ENCODE data around the gene MPV17. TPM values are rescaled to one million over a fixed set of nuclear protein-coding genes. Genes with fewer than 3 reads are reported as not detected.

MPV17 gene
- total and polyA plus RNA-seq, 9 of the 15 experiments (the other 6 are each of a cell fraction or from before 2014, with no cell fraction given) = 54.7 to 140 (median 70.2) TPM

DNA sequence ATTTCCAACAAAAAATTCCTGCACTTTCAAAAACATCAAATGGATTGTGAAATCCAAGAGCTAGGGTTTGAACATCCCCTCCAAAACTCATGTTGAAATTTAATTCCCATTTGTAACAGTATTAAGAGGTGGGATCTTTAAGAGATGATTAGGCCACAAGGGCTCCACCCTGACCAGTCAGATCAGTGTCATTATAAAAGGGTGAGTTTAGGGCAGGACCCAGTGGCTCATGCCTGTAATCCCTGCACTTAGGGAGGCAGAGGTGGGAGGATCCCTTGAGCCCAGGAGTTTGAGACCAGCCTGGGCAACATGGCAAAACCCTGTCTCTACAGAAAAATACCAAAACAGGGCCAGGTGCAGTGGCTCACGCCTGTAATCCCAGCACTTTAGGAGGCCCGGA is 24.7 kb upstream of the MPV17 start:
- no peak overlapping the region for H3K27ac ChIP-seq (ENCODE audit: extremely low read depth, low read depth, low read length)
- H3K27me3 ChIP-seq (ENCODE audit: control insufficient read depth in 2 of 2, insufficient read depth in 2 of 2, low read length in 2 of 2) = no peaks in the 10 kb centered on the region
- no peaks in the 10 kb centered on the region for H3K9me3 ChIP-seq (replicated peaks; ENCODE audit: control insufficient read depth, insufficient read depth, low read depth, low read length)
- ATAC-seq (no peak), FAIRE-seq (no peak), DNase-seq (ENCODE audit: extremely low read depth in 1 of 4, low spot score in 3 of 4) (no peak)
- no peaks in the 10 kb centered on the region for H4K20me1 ChIP-seq (replicated peaks; ENCODE audit: control insufficient read depth, insufficient read depth, low read length)
- ChIA-PET POLR2A (no interaction called here), CTCF (ENCODE audit: low intra/inter-chr PET ratio) (no interaction called here)
- H3K9ac ChIP-seq (ENCODE audit: insufficient read depth in 1 of 2, low read depth in 2 of 2, low read length in 2 of 2) = 0 out of 4 replicates have a peak overlapping the region, but pooled peaks of 1 of the 2 experiments have one; percentile 8
- H3K79me2 ChIP-seq (ENCODE audit: control insufficient read depth, insufficient read depth, low read length) = peaks cover 74% of the 10 kb centered on the region
- WGBS (ENCODE audit: insufficient coverage, low coverage, missing lambda C conversion rate) = 100% methylated on average over 2 of the region's 2 CpGs
- no peak overlapping the region for H2AFZ ChIP-seq (ENCODE audit: low read depth, low read length)
- intact Hi-C loops (cut with micrococcal nuclease) = no loop called here
- H3K4me3 ChIP-seq = no peak overlapping the region
- peaks cover 30% of the 10 kb centered on the region; the same call in 2 of the 3 replicates for H3K36me3 ChIP-seq (ENCODE audit: control insufficient read depth, insufficient read depth, low read length)
- BruUV-seq (replicated peaks) = no TSS peak
- H3K4me1 ChIP-seq (replicated peaks in 1 of 2; ENCODE audit: control insufficient read depth in 2 of 2, insufficient read depth in 2 of 2, low read length in 2 of 2) = no peaks in the 10 kb centered on the region; a peak in 2 of 5 replicates
- H3K9me1 ChIP-seq (ENCODE audit: control insufficient read depth, insufficient read depth, low read length) = no peaks in the 10 kb centered on the region
- in situ Hi-C loops (cut with MboI) = no loop called here
- H3K4me2 ChIP-seq (ENCODE audit: insufficient read depth, low read length) = no peak overlapping the region
- TF ChIP-seq, protein P1, sequence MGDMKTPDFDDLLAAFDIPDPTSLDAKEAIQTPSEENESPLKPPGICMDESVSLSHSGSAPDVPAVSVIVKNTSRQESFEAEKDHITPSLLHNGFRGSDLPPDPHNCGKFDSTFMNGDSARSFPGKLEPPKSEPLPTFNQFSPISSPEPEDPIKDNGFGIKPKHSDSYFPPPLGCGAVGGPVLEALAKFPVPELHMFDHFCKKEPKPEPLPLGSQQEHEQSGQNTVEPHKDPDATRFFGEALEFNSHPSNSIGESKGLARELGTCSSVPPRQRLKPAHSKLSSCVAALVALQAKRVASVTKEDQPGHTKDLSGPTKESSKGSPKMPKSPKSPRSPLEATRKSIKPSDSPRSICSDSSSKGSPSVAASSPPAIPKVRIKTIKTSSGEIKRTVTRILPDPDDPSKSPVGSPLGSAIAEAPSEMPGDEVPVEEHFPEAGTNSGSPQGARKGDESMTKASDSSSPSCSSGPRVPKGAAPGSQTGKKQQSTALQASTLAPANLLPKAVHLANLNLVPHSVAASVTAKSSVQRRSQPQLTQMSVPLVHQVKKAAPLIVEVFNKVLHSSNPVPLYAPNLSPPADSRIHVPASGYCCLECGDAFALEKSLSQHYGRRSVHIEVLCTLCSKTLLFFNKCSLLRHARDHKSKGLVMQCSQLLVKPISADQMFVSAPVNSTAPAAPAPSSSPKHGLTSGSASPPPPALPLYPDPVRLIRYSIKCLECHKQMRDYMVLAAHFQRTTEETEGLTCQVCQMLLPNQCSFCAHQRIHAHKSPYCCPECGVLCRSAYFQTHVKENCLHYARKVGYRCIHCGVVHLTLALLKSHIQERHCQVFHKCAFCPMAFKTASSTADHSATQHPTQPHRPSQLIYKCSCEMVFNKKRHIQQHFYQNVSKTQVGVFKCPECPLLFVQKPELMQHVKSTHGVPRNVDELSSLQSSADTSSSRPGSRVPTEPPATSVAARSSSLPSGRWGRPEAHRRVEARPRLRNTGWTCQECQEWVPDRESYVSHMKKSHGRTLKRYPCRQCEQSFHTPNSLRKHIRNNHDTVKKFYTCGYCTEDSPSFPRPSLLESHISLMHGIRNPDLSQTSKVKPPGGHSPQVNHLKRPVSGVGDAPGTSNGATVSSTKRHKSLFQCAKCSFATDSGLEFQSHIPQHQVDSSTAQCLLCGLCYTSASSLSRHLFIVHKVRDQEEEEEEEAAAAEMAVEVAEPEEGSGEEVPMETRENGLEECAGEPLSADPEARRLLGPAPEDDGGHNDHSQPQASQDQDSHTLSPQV (IDR thresholded peaks at IDR 0.05) = no peak
- TF ChIP-seq E2F3 (CRISPR knock-in tag; IDR thresholded peaks at IDR 0.05) (no peak), NONO (IDR thresholded peaks at IDR 0.05; ENCODE audit: low read depth in 2 of 2, low read length in 1 of 2) (no peak), SMAD2 (IDR thresholded peaks at IDR 0.05; ENCODE audit: low read depth, low read length) (no peak), ZNF551 (CRISPR knock-in tag; IDR thresholded peaks at IDR 0.05) (no peak), YBX1 (IDR thresholded peaks at IDR 0.05) (no peak), NFRKB (IDR thresholded peaks at IDR 0.05; ENCODE audit: low read depth) (no peak), EWSR1 (IDR thresholded peaks at IDR 0.05; ENCODE audit: borderline replicate concordance, low read depth, partially characterized antibody) (no peak)
- TF ChIP-seq, protein P2, sequence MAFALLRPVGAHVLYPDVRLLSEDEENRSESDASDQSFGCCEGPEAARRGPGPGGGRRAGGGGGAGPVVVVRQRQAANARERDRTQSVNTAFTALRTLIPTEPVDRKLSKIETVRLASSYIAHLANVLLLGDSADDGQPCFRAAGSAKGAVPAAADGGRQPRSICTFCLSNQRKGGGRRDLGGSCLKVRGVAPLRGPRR (CRISPR knock-in tag; IDR thresholded peaks at IDR 0.05) = no peak
- TF ChIP-seq, protein P3, sequence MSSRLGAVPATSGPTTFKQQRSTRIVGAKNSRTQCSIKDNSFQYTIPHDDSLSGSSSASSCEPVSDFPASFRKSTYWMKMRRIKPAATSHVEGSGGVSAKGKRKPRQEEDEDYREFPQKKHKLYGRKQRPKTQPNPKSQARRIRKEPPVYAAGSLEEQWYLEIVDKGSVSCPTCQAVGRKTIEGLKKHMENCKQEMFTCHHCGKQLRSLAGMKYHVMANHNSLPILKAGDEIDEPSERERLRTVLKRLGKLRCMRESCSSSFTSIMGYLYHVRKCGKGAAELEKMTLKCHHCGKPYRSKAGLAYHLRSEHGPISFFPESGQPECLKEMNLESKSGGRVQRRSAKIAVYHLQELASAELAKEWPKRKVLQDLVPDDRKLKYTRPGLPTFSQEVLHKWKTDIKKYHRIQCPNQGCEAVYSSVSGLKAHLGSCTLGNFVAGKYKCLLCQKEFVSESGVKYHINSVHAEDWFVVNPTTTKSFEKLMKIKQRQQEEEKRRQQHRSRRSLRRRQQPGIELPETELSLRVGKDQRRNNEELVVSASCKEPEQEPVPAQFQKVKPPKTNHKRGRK (tag; IDR thresholded peaks at IDR 0.05) = no peak
- TF ChIP-seq, protein P4, sequence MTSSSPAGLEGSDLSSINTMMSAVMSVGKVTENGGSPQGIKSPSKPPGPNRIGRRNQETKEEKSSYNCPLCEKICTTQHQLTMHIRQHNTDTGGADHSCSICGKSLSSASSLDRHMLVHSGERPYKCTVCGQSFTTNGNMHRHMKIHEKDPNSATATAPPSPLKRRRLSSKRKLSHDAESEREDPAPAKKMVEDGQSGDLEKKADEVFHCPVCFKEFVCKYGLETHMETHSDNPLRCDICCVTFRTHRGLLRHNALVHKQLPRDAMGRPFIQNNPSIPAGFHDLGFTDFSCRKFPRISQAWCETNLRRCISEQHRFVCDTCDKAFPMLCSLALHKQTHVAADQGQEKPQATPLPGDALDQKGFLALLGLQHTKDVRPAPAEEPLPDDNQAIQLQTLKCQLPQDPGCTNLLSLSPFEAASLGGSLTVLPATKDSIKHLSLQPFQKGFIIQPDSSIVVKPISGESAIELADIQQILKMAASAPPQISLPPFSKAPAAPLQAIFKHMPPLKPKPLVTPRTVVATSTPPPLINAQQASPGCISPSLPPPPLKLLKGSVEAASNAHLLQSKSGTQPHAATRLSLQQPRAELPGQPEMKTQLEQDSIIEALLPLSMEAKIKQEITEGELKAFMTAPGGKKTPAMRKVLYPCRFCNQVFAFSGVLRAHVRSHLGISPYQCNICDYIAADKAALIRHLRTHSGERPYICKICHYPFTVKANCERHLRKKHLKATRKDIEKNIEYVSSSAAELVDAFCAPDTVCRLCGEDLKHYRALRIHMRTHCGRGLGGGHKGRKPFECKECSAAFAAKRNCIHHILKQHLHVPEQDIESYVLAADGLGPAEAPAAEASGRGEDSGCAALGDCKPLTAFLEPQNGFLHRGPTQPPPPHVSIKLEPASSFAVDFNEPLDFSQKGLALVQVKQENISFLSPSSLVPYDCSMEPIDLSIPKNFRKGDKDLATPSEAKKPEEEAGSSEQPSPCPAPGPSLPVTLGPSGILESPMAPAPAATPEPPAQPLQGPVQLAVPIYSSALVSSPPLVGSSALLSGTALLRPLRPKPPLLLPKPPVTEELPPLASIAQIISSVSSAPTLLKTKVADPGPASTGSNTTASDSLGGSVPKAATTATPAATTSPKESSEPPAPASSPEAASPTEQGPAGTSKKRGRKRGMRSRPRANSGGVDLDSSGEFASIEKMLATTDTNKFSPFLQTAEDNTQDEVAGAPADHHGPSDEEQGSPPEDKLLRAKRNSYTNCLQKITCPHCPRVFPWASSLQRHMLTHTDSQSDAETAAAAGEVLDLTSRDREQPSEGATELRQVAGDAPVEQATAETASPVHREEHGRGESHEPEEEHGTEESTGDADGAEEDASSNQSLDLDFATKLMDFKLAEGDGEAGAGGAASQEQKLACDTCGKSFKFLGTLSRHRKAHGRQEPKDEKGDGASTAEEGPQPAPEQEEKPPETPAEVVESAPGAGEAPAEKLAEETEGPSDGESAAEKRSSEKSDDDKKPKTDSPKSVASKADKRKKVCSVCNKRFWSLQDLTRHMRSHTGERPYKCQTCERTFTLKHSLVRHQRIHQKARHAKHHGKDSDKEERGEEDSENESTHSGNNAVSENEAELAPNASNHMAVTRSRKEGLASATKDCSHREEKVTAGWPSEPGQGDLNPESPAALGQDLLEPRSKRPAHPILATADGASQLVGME (CRISPR knock-in tag; IDR thresholded peaks at IDR 0.05) = no peak

Data from K562 (cell line).